Measurements from ENCODE around the gene OR51M1.

OR51M1 gene

GRCh38 chr11:5390210-5390609, 6.6 kb downstream of the OR51M1 start:
- no peak for DNase-seq (ENCODE audit: low read depth in 2 of 2)

GRCh38 chr11:5394091-5394490, 10.5 kb downstream of the OR51M1 start:
- no peak for DNase-seq (ENCODE audit: low read depth in 2 of 2)

- no peak for DNase-seq (ENCODE audit: low read depth in 2 of 2)
Observed at GRCh38 chr11:5398936-5399335, 15.3 kb downstream of the OR51M1 start.

- no peak for DNase-seq (ENCODE audit: low read depth in 2 of 2)
Observed at GRCh38 chr11:5405173-5405572, 21.6 kb downstream of the OR51M1 start.

- DNase-seq (ENCODE audit: low read depth in 2 of 2), result no peak
Observed at GRCh38 chr11:5420993-5421392, 37.4 kb downstream of the OR51M1 start.

- no peak for DNase-seq (ENCODE audit: low read depth in 2 of 2)
Observed at GRCh38 chr11:5421811-5422210, 38.2 kb downstream of the OR51M1 start, which contains the start of gene OR51Q1. Gene OR51Q1 (plus strand): TSS chr11:5422111. CDS start chr11:5422201, 90 bp downstream.

- no peak for DNase-seq (ENCODE audit: low read depth in 2 of 2)
Observed at GRCh38 chr11:5423131-5423530, 39.5 kb downstream of the OR51M1 start.

- no peak for DNase-seq (ENCODE audit: low read depth in 2 of 2)
Observed at GRCh38 chr11:5441414-5441813, 57.8 kb downstream of the OR51M1 start, which contains the start of gene OR51I1. Gene OR51I1 (minus strand): TSS chr11:5441514. CDS start chr11:5441514, 0 bp downstream.

Data from stimulated activated CD4-positive, alpha-beta T cell treated with anti-CD3 and anti-CD28 coated beads, Interleukin-1b, Interleukin-23, amount 100 ng/mL, for 4 hours (primary cell).